RWPE2 (cell line): Measurements from ENCODE around the gene SNED1.
"Not testable (repeated sequence)": the region's sequence is repeated elsewhere in the genome, so short reads cannot be mapped to it uniquely, and the experiment has no call there.

Experiments used
- ATAC-seq: fragments of 200-7000 bp; cut with Tn5 transposase; 3 replicates; pipeline ENCODE4 v1.9.1; 2021; ENCODE audit warnings: low read depth
- DNase-seq: peaks from one replicate; pipeline ENCODE4 v3.0.0-alpha.2; 2020; ENCODE audit warnings: low spot score
- H3K27ac ChIP-seq: fragments of 450-650 bp; 2 replicates; pipeline ENCODE4 v1.5.1; 2017; ENCODE audit warnings: mild to moderate bottlenecking; ENCODE audit not compliant: poor library complexity, severe bottlenecking
- H3K27me3 ChIP-seq: fragments of 250-450 bp; sonication (Bioruptor Pico); 2 replicates; pipeline ENCODE4 v1.5.1; 2021; ENCODE audit warnings: mild to moderate bottlenecking, moderate library complexity; ENCODE audit not compliant: insufficient read depth, poor library complexity, severe bottlenecking
- H3K36me3 ChIP-seq: fragments of 250-450 bp; sonication (Bioruptor Pico); 2 replicates; pipeline ENCODE4 v1.5.1; 2020; ENCODE audit warnings: low read depth, mild to moderate bottlenecking, moderate library complexity
- H3K4me1 ChIP-seq: fragments of 250-450 bp; sonication (Bioruptor Pico); 2 replicates; pipeline ENCODE4 v1.5.1; 2021; ENCODE audit warnings: mild to moderate bottlenecking, moderate library complexity; ENCODE audit not compliant: insufficient read depth, poor library complexity, severe bottlenecking
- H3K4me3 ChIP-seq: fragments of 250-450 bp; sonication (Bioruptor Pico); 2 replicates; pipeline ENCODE4 v1.5.1; 2021; ENCODE audit warnings: mild to moderate bottlenecking, moderate library complexity; ENCODE audit not compliant: severe bottlenecking
- H3K9me3 ChIP-seq: fragments of 250-450 bp; sonication (Bioruptor Pico); 2 replicates; pipeline ENCODE4 v1.5.1; 2021; ENCODE audit warnings: mild to moderate bottlenecking, moderate library complexity; ENCODE audit not compliant: severe bottlenecking
- CTCF ChIP-seq: fragments of 450-650 bp; IDR thresholded peaks from one replicate; pipeline ENCODE4 v1.5.1; 2017; ENCODE audit warnings: mild to moderate bottlenecking, moderate library complexity; ENCODE audit not compliant: poor library complexity, severe bottlenecking

The SNED1 gene

DNA sequence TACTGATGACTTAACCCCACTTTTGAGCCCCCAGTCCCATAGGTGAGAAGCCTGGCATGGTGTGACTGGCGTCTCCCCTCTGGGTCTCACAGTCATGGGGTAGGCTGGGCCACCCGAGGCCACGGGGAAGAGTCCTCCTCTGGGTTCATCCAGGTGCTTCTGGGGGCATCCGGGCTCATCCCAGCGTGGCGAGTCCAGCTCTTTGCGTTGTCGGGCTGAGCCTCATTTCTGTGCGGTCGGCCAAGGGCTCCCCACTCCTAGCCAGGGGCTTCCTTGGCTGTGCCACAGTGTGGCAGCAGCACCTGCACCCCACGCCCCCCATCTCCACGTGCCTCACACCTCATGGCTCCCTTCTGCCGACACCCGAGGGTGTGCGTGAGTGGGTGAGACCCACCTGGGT, 27.6 kb upstream of the SNED1 start:
- Histone ChIP-seq H3K36me3 (no peaks in the 10 kb centered on the region), H3K27ac (no peak overlapping the region), H3K27me3 (peaks cover 4% of the 10 kb centered on the region), H3K4me1 (peaks cover 5% of the 10 kb centered on the region), H3K4me3 (no peak overlapping the region), H3K9me3 (no peaks in the 10 kb centered on the region)
- TF ChIP-seq CTCF: no peak
- DNase-seq (no peak), ATAC-seq (no peak)

DNA sequence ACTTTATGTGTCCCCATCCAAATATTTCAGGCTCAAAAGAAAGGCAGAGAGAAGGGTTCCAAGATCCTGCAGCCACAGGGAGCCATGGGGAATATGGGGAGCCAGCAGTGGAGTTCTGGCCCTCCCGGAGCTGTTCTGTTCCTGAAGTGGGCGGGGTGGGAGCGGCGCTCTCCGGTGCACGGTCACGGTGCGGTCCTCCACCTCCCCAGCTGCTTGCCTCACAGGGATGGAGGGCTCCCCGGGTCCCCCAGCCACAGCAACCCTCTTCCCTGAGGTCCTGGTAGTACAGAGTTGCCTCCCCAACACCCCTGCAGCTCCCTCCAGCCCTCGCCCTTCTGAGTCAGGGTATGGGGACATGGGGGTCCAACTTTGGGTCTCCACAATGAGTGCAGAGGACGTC, 26.2 kb upstream of the SNED1 start:
- no peaks in the 10 kb centered on the region for H3K36me3 ChIP-seq
- DNase-seq (no peak), ATAC-seq (no peak)
- H3K27ac ChIP-seq: no peak overlapping the region
- peaks cover 5% of the 10 kb centered on the region for H3K4me1 ChIP-seq
- no peaks in the 10 kb centered on the region for H3K9me3 ChIP-seq
- no peak overlapping the region for H3K4me3 ChIP-seq
- TF ChIP-seq CTCF: no peak
- H3K27me3 ChIP-seq: peaks cover 4% of the 10 kb centered on the region

GRCh38 chr2:240972636-240973521, 25.5 kb upstream of the SNED1 start:
- Histone ChIP-seq H3K27ac (no peak overlapping the region), H3K4me3 (no peak overlapping the region), H3K4me1 (peaks cover 5% of the 10 kb centered on the region), H3K27me3 (peaks cover 4% of the 10 kb centered on the region), H3K9me3 (no peaks in the 10 kb centered on the region), H3K36me3 (no peaks in the 10 kb centered on the region)
- DNase-seq (no peak), ATAC-seq (peak; percentile 31; the same call in 2 of the 3 replicates)
- TF ChIP-seq CTCF: no peak

DNA sequence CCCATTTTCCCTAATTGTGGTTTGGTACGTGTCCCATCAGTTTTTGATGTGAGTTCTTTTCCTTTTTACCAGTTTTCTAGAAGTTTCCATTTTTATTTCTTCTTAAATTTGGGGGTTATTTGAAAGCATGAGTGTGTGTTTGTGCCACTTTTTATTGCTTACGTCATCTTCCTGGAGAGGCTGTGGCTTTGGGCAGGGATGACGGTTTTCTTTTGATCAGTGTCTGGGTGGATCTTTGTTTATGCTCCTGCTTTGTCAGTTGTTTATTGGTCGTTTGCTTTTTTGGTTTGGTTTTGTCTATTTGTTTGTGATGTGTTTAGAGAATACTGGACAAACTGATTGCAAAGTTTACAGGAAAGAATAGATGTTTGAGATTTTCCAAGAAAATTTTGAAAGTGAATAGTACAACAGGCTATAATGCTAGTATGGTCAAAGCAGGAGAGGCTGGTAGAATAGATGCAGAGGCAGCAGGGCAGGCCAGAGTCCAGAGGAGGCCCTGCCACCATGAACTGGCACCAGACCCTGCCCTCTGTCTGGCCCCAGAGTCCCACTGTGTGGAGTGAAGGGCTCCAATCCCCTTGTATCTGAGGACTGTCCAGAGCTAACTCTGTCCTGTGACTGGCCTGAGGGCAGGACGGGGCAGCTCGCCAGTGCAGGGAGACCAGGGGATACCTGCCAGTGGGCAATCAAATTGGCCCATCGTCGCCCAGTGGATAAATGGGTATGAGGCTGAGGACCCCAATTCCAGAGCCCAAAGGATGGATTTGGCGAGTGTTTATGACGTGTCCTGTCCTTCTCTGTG, 23.4 kb upstream of the SNED1 start:
- Histone ChIP-seq H3K27ac (no peak overlapping the region), H3K36me3 (no peaks in the 10 kb centered on the region), H3K27me3 (peaks cover 4% of the 10 kb centered on the region), H3K4me3 (no peak overlapping the region), H3K9me3 (no peaks in the 10 kb centered on the region), H3K4me1 (peaks cover 5% of the 10 kb centered on the region)
- DNase-seq (no peak), ATAC-seq (no peak)
- no peak for TF ChIP-seq CTCF

DNA sequence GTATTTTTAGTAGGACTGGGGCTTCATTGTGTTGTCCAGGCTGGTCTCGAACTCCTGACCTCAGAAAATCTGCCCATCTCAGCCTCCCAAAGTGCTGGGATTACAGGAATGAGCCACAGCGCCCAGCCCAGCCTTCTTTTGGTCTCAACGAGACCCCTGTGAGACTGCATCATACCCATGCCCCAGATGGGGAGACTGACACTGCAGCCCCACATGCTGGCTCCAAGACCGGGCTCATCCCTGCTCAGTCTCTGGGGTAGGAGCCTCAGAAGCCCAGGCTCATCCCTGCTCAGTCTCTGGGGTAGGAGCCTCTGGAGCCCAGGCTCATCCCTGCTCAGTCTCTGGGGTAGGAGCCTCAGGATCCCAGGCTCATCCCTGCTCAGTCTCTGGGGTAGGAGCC, 22.5 kb upstream of the SNED1 start:
- DNase-seq, ATAC-seq, H3K27me3 ChIP-seq, H3K4me1 ChIP-seq, H3K4me3 ChIP-seq, H3K36me3 ChIP-seq, H3K27ac ChIP-seq, H3K9me3 ChIP-seq: not testable (repeated sequence)
